Pancreas (tissue), 10 donors: ENCODE measurements around the gene SUGP1. TPM values are rescaled to one million over a fixed set of nuclear protein-coding genes. Genes with fewer than 3 reads are reported as not detected.

Experiments
- ATAC-seq, 4 donors: fragments of 200-7000 bp; cut with Tn5 transposase; one replicate each; pipeline versions ENCODE4 v1.8.0 to v1.9.1; 2020; ENCODE audit warnings: mild to moderate bottlenecking in 4 of 4, moderate library complexity in 4 of 4
- DNase-seq, 6 donors: peaks; one replicate each; pipeline ENCODE4 v3.0.0-alpha.2; 2020
- FAIRE-seq: peaks from 2 replicates; lab custom pipeline; 2012; peaks lifted over from hg19 to GRCh38; lab: Jason Lieb, UNC
- H3K27ac ChIP-seq, 4 donors: fragments of 200-600 bp; sonication (generic); 1 replicate in 3 of 4; 2 replicates in 1 of 4; pipeline versions ENCODE4 v1.5.0 to v1.8.0; 2020
- H3K27me3 ChIP-seq, 4 donors: fragments of 200-600 bp; one replicate each; pipeline ENCODE4 v1.8.0; 2021
- H3K36me3 ChIP-seq, 3 donors: fragments of 200-600 bp; sonication (generic) in 1 of 3; one replicate each; pipeline versions ENCODE4 v1.5.0 to v1.8.0; 2020 to 2021
- H3K4me1 ChIP-seq, 3 donors: fragments of 200-600 bp; one replicate each; pipeline ENCODE4 v1.8.0; 2021
- H3K4me3 ChIP-seq, 4 donors: fragments of 200-600 bp; sonication (generic) in 2 of 4; one replicate each; pipeline versions ENCODE4 v1.5.0 to v1.8.0; 2020 to 2021
- H3K9me3 ChIP-seq, 4 donors: fragments of 200-600 bp; one replicate each; pipeline ENCODE4 v1.8.0; 2021
- CTCF ChIP-seq, 4 donors: fragments of 200-600 bp; sonication (generic) in 3 of 4; IDR thresholded peaks; one replicate each; pipeline versions ENCODE4 v1.5.0 to v1.8.0; 2021; ENCODE audit warnings: antibody characterized with exemption in 4 of 4
- WGBS, 2 donors: extraction: QIAGEN DNeasy Blood & Tissue Kit; methylation state at CpG; one replicate each; pipeline ENCODE4 v1.1.7; 2013; 5-methylcytosine and 5-hydroxymethylcytosine counted together
- intact Hi-C, 3 donors: fragments of 100-400 bp; cut with DNase I; formaldehyde crosslinking; loops; one replicate each; pipeline versions ENCODE4 v1.11.1 to v1.14.2; 2022
- polyA plus RNA-seq, 2 donors: library from polyadenylated mRNA; stranded (reverse); fragments of 200-250 nt; gene quantifications; one replicate each; pipeline ENCODE4 v1.2.3, GENCODE V29; 2013
- total RNA-seq, 6 donors: library from RNA; stranded (reverse); fragmentation: NEBNext Ultra II Directional in 4 of 6; extraction: Animal tissue kit (Norgen Biotek cat#: 25700) in 4 of 6; gene quantifications; one replicate each; pipeline versions ENCODE4 v1.2.1 to v1.2.4, GENCODE V29; 2021 to 2023
- donor health status: healthy with polysubstance abuse.
- donor health status: DM: no; HTN: no; CAD: no; lungs with moderate emphysema.
- donor health status: DM: no; HTN: no; CAD: no.
- donor health status: control.
- donor health status: control.
- donor health status: Bipolar disorder and iron deficiency.
- donor health status: DM: yes; HTN: yes; CAD: no.
- donor health status: DM: no; HTN: no; CAD: no.
- donor health status: DM: no; HTN: no; CAD: no.
- donor health status: DM: yes; HTN: yes; CAD: no.

Gene SUGP1
- total and polyA plus RNA-seq, 8 donors = 14.6 to 50.3 (median 21.4) TPM

GRCh38 chr19:19348266-19348665 is 28.0 kb upstream of the SUGP1 start:
- 89% methylated on average over 9 of the region's 9 CpGs for WGBS, 2 donors
- intact Hi-C loops = no loop called here
- TF ChIP-seq CTCF (IDR thresholded peaks at IDR 0.05) = no peak
- Histone ChIP-seq H3K27ac (no peak overlapping the region), H3K4me1 (no peaks in the 10 kb centered on the region), H3K9me3 (no peaks in the 10 kb centered on the region), H3K4me3 (no peak overlapping the region), H3K27me3 (no peaks in the 10 kb centered on the region), H3K36me3 (peaks cover 0 to 83% (median 43%) of the 10 kb centered on the region in 3 donors)
- ATAC-seq = no peak
- no peak for FAIRE-seq
- DNase-seq = peak in 1 of 6 donors; percentile 57

GRCh38 chr19:19347401-19348110 is 27.2 kb upstream of the SUGP1 start:
- Histone ChIP-seq H3K36me3 (peaks cover 0 to 78% (median 43%) of the 10 kb centered on the region in 3 donors), H3K27ac (no peak overlapping the region), H3K27me3 (no peaks in the 10 kb centered on the region), H3K4me1 (no peaks in the 10 kb centered on the region), H3K4me3 (no peak overlapping the region), H3K9me3 (no peaks in the 10 kb centered on the region)
- DNase-seq (no peak), FAIRE-seq (no peak), ATAC-seq (no peak)
- 91 to 96% methylated on average over 10 of the region's 10 CpGs for WGBS, 2 donors
- no peak for TF ChIP-seq CTCF (IDR thresholded peaks at IDR 0.05)
- intact Hi-C loops = no loop called here

GRCh38 chr19:19345970-19346369 is 25.7 kb upstream of the SUGP1 start:
- no peaks in the 10 kb centered on the region for H3K27me3 ChIP-seq
- no peaks in the 10 kb centered on the region for H3K9me3 ChIP-seq
- TF ChIP-seq CTCF (IDR thresholded peaks at IDR 0.05) = no peak
- WGBS, 2 donors = 94 to 98% methylated on average over 8 to 11 of the region's 11 CpGs
- FAIRE-seq (no peak), DNase-seq (peak in 1 of 6 donors; percentile 62), ATAC-seq (no peak)
- H3K27ac ChIP-seq = no peak overlapping the region
- H3K4me3 ChIP-seq = no peak overlapping the region
- no peaks in the 10 kb centered on the region for H3K4me1 ChIP-seq
- H3K36me3 ChIP-seq = peaks cover 0 to 78% (median 39%) of the 10 kb centered on the region in 3 donors
- intact Hi-C loops = no loop called here

- FAIRE-seq (no peak), DNase-seq (peak in 1 of 6 donors; percentile 61), ATAC-seq (no peak)
- Histone ChIP-seq H3K4me1 (no peaks in the 10 kb centered on the region), H3K9me3 (no peaks in the 10 kb centered on the region), H3K27ac (no peak overlapping the region), H3K4me3 (no peak overlapping the region), H3K27me3 (no peaks in the 10 kb centered on the region), H3K36me3 (peaks cover 0 to 82% (median 39%) of the 10 kb centered on the region in 3 donors)
- TF ChIP-seq CTCF (IDR thresholded peaks at IDR 0.05) = no peak
- intact Hi-C loops = no loop called here
- WGBS, 2 donors = 94 to 95% methylated on average over 21 of the region's 21 CpGs
Observed at GRCh38 chr19:19345232-19345631, 24.9 kb upstream of the SUGP1 start.

GRCh38 chr19:19343762-19344161 is 23.5 kb upstream of the SUGP1 start:
- Histone ChIP-seq H3K27ac (no peak overlapping the region), H3K36me3 (peaks cover 0 to 79% (median 38%) of the 10 kb centered on the region in 3 donors), H3K4me1 (no peaks in the 10 kb centered on the region), H3K27me3 (no peaks in the 10 kb centered on the region), H3K4me3 (no peak overlapping the region), H3K9me3 (no peaks in the 10 kb centered on the region)
- DNase-seq = peak in 1 of 6 donors; percentile 64
- TF ChIP-seq CTCF (IDR thresholded peaks at IDR 0.05) = no peak
- no peak for ATAC-seq
- WGBS, 2 donors = 84 to 93% methylated on average over 14 of the region's 14 CpGs
- intact Hi-C loops = loop anchor here in 1 of 3 donors (5.0 kb wide), 1 partner anchor 196 kb away; no protein-coding TSS in a partner anchor
- FAIRE-seq = no peak
